Stomach (tissue), 9 donors: Measurements from ENCODE around the gene TRIOBP. TPM values are rescaled to one million over a fixed set of nuclear protein-coding genes. Genes with fewer than 3 reads are reported as not detected.

Experiments used
- DNase-seq, 2 donors: peaks; one replicate each; pipeline versions ENCODE4 v3.0.0 to v3.0.0-alpha.2; 2013 to 2019
- H3K27ac ChIP-seq, 5 donors: fragments of 200-600 bp in 4 of 5; sonication (generic) in 4 of 5; one replicate each; pipeline ENCODE4 v1.5.1; 2013 to 2019; ENCODE audit warnings: mild to moderate bottlenecking in 1 of 5, moderate library complexity in 1 of 5
- H3K27me3 ChIP-seq, 3 donors: fragments of 200-600 bp; sonication (generic); one replicate each; pipeline ENCODE4 v1.5.1; 2017 to 2019; ENCODE audit warnings: mixed run types in 1 of 3
- H3K36me3 ChIP-seq, 4 donors: fragments of 200-600 bp; sonication (generic); 1 replicate in 3 of 4; 2 replicates in 1 of 4; pipeline ENCODE4 v1.5.1; 2016 to 2019
- H3K4me1 ChIP-seq, 4 donors: fragments of 200-600 bp; sonication (generic); one replicate each; pipeline ENCODE4 v1.5.1; 2016 to 2019
- H3K4me3 ChIP-seq, 4 donors: fragments of 200-600 bp; sonication (generic) in 3 of 4; one replicate each; pipeline ENCODE4 v1.5.1; 2016 to 2019; ENCODE audit warnings: mild to moderate bottlenecking in 1 of 4
- H3K9me3 ChIP-seq, 4 donors: fragments of 200-600 bp; sonication (generic); one replicate each; pipeline ENCODE4 v1.5.1; 2016 to 2019
- EP300 ChIP-seq: sonication (generic); formaldehyde crosslinking; IDR thresholded peaks from one replicate; pipeline ENCODE4 v1.6.1; 2017; ENCODE audit warnings: antibody characterized with exemption
- POLR2A ChIP-seq, 4 donors: fragments of 450-650 bp; IDR thresholded peaks; one replicate each; pipeline ENCODE4 v1.6.1; 2016; ENCODE audit warnings: antibody characterized with exemption in 4 of 4, control low read depth in 2 of 4, mild to moderate bottlenecking in 1 of 4, moderate library complexity in 1 of 4
- POLR2AphosphoS5 ChIP-seq, 3 donors: sonication (generic); formaldehyde crosslinking; IDR thresholded peaks; one replicate each; pipeline ENCODE4 v1.6.1; 2016; ENCODE audit warnings: antibody characterized with exemption in 3 of 3
- WGBS, 5 donors: extraction: QIAGEN DNeasy Blood & Tissue Kit in 3 of 5; methylation state at CpG; one replicate each; pipeline versions ENCODE4 v1.1.5 to v1.1.7; 2013 to 2018; 5-methylcytosine and 5-hydroxymethylcytosine counted together
- intact Hi-C: fragments of 100-400 bp; cut with DNase I; formaldehyde crosslinking; loops from one replicate; pipeline ENCODE4 v1.15.1; 2023; ENCODE audit warnings: low total_unique reads
- polyA plus RNA-seq, 3 donors: library from polyadenylated mRNA; stranded (reverse); fragments of 200-250 nt; gene quantifications; one replicate each; pipeline ENCODE4 v1.2.3, GENCODE V29; 2013
- total RNA-seq, 5 donors: library from RNA; depleted of rRNA; stranded (reverse); fragments of >200 nt; gene quantifications; one replicate each; pipeline versions ENCODE4 v1.1.0 to v1.2.3, GENCODE V29; 2014 to 2016
- TF ChIP-seq, protein P1 (sequence below), 7 experiments: fragments of 450-650 bp in 4 of 7; fragments of 200-600 bp in 3 of 7; sonication (generic) in 3 of 7; IDR thresholded peaks; one replicate each; pipeline ENCODE4 v1.5.1; 2016 to 2019; ENCODE audit warnings: antibody characterized with exemption in 7 of 7, control low read depth in 2 of 7, mild to moderate bottlenecking in 1 of 7
- donor health status: healthy with polysubstance abuse.
- donor health status: Bipolar disorder and iron deficiency.
- donor health status: healthy.

Gene TRIOBP
- total and polyA plus RNA-seq, 8 donors: 30.6 to 355 (median 86.1) TPM

DNA sequence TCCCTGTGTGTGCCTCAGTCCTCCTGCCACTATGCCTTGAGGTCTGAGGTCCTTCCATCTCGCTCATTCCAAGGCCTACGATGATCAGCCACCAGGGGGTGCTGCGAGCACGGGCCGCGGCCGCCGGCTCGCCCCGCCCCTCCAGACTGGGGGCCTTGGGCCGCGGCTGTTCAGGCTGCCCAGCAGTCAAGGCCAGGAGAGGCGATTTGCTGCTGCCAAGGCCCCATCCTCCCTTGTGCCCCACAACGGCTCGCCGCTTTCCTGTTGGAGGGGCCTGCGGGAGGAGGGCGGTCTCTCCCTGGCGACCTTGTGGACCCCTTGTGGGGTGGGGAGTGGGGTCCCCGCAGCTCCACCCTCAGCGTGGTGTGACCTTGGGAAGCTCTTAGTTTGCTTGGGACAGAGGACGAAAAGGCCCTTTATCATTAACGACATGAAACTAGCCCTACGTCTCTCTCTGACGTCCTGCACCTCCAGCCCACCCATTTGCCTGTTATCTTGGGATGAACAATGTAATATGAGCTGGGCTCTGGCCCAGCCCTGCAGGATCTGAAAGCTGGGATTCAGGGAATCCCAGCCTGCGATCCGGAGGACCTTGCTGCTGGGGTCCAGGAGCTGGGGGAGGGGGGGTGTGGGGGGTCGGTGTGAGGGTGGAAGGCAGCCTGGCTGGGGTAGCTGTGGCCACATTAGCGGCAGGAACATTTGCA lies 121.0 kb downstream of the TRIOBP start:
- peak; percentile 89 to 94 for DNase-seq
- intact Hi-C loops: loop anchor here (5.0 to 10.0 kb wide), 2 partner anchors 44 to 147 kb away; no protein-coding TSS in a partner anchor
- Histone ChIP-seq H3K27ac (peak overlapping the region in 1 of 5 donors; percentile 53), H3K4me1 (peaks cover 15 to 24% (median 20%) of the 10 kb centered on the region in 4 donors), H3K4me3 (peak overlapping the region; percentile 27 to 54 (median 44)), H3K27me3 (peaks cover 2 to 51% (median 29%) of the 10 kb centered on the region in 3 donors), H3K36me3 (peaks cover 0 to 39% (median 34%) of the 10 kb centered on the region in 4 donors), H3K9me3 (no peaks in the 10 kb centered on the region)
- TF ChIP-seq EP300 (no peak), POLR2A (IDR thresholded peaks at IDR 0.05) (no peak), POLR2AphosphoS5 (IDR thresholded peaks at IDR 0.05) (peak in 1 of 3 donors; percentile 75)
- TF ChIP-seq, protein P1, sequence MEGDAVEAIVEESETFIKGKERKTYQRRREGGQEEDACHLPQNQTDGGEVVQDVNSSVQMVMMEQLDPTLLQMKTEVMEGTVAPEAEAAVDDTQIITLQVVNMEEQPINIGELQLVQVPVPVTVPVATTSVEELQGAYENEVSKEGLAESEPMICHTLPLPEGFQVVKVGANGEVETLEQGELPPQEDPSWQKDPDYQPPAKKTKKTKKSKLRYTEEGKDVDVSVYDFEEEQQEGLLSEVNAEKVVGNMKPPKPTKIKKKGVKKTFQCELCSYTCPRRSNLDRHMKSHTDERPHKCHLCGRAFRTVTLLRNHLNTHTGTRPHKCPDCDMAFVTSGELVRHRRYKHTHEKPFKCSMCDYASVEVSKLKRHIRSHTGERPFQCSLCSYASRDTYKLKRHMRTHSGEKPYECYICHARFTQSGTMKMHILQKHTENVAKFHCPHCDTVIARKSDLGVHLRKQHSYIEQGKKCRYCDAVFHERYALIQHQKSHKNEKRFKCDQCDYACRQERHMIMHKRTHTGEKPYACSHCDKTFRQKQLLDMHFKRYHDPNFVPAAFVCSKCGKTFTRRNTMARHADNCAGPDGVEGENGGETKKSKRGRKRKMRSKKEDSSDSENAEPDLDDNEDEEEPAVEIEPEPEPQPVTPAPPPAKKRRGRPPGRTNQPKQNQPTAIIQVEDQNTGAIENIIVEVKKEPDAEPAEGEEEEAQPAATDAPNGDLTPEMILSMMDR (IDR thresholded peaks at IDR 0.05): peak in 5 of 7 experiments; percentile 88 to 95 (median 94)
- WGBS, 5 donors: 1 to 4% (median 2%) methylated on average over 16 to 29 of the region's 29 CpGs

DNA sequence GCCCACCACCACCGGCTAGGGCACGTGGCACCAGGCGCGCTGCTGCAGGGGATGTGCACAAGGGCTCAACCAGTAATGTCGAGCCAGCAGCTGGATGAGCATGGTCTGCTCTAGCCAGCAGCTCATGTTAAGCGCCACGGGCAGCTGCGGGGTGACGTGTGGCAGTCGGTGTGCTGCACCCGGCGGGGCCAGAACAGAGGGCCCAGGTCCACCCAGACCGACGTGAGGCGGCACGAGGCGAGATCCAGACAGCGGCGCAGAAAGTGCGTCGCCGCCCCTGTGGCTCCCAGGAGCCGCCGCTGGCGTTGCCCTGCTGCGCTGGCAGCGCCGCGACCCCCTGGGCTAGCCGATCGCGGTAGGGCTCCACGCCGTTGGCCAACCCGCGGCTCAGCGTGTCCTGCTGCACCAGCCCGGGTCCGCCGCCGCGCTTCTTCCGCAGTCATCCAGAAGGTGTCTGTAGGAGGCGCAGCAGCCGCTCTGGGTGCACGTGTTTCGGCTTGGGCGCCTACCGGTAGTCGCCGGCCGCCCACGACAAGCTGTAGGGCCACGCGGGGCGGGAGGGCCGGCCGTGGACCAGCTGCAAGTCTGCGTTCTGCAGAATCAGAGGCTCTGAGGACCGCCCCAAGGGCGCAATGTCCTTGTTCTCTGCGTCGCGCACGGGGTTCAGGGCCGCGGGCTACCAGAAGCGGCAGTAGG lies 121.7 kb downstream of the TRIOBP start:
- DNase-seq: peak; percentile 71 to 83
- Histone ChIP-seq H3K9me3 (no peaks in the 10 kb centered on the region), H3K4me1 (peaks cover 15 to 24% (median 20%) of the 10 kb centered on the region in 4 donors), H3K36me3 (peaks cover 0 to 32% (median 28%) of the 10 kb centered on the region in 4 donors), H3K27me3 (peaks cover 6 to 58% (median 36%) of the 10 kb centered on the region in 3 donors), H3K27ac (no peak overlapping the region), H3K4me3 (peak overlapping the region; percentile 27 to 54 (median 44))
- 0 to 6% (median 2%) methylated on average over 25 to 68 of the region's 68 CpGs for WGBS, 5 donors
- TF ChIP-seq EP300 (no peak), POLR2AphosphoS5 (IDR thresholded peaks at IDR 0.05) (no peak)
- TF ChIP-seq, protein P1 (IDR thresholded peaks at IDR 0.05): peak in 3 of 7 experiments; percentile 15 to 31 (median 20)
- intact Hi-C loops: loop anchor here (5.0 to 10.0 kb wide), 2 partner anchors 44 to 146 kb away; no protein-coding TSS in a partner anchor

DNA sequence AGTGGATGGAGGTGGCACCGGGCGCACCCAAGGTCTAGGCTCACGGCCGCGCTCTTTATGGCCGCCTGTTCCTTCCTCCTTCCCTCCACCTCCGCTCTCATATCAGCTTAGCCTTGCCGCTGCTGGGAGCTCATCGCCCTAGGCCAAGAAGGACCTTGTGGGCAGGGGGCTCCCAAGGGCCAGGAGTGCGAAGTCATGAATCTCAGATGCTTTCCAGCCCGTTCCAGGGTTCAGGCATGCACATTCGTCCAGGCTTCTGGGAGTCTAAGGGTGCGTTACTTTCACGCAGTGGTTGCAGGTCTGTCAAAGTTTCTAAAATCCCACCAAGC lies 122.2 kb downstream of the TRIOBP start:
- Histone ChIP-seq H3K36me3 (peaks cover 0 to 27% (median 23%) of the 10 kb centered on the region in 4 donors), H3K27ac (no peak overlapping the region), H3K4me1 (peaks cover 15 to 24% (median 20%) of the 10 kb centered on the region in 4 donors), H3K27me3 (peaks cover 6 to 63% (median 41%) of the 10 kb centered on the region in 3 donors), H3K9me3 (no peaks in the 10 kb centered on the region), H3K4me3 (peak overlapping the region; percentile 27 to 54 (median 44))
- DNase-seq: no peak
- TF ChIP-seq EP300 (no peak), POLR2AphosphoS5 (IDR thresholded peaks at IDR 0.05) (no peak), POLR2A (IDR thresholded peaks at IDR 0.05) (no peak)
- TF ChIP-seq, protein P1 (IDR thresholded peaks at IDR 0.05): no peak
- intact Hi-C loops: loop anchor here (5.0 to 10.0 kb wide), 2 partner anchors 43 to 146 kb away; no protein-coding TSS in a partner anchor
- 18 to 31% (median 23%) methylated on average over 12 to 14 of the region's 14 CpGs for WGBS, 5 donors

DNA sequence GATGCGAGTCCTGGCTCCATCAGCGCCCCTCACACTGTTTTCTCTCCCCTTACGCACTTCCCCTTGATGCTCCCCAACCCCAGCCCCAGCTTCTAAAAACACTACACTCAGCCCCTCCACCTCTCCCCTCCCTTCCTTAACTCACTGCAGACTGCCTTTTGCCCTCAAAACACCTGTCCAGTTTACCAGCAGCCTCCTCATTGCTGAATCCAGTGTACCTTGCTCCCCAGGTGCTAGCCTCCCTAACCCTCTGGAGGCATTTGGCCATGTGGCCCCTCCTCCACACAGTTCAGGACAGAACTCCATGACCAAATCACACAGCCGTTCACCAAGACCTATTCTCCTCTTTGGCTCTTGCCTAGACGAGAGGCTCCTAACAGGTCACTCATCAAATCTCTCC lies 123.5 kb downstream of the TRIOBP start:
- H3K36me3 ChIP-seq: peaks cover 0 to 14% (median 10%) of the 10 kb centered on the region in 4 donors
- WGBS, 5 donors: 86 to 90% (median 89%) methylated on average over 5 of the region's 5 CpGs
- TF ChIP-seq, protein P1 (IDR thresholded peaks at IDR 0.05): no peak
- TF ChIP-seq EP300: no peak
- no peak for TF ChIP-seq POLR2AphosphoS5 (IDR thresholded peaks at IDR 0.05)
- TF ChIP-seq POLR2A (IDR thresholded peaks at IDR 0.05): no peak
- intact Hi-C loops: no loop called here
- no peak overlapping the region for H3K27ac ChIP-seq
- no peaks in the 10 kb centered on the region for H3K9me3 ChIP-seq
- no peak overlapping the region for H3K4me3 ChIP-seq
- DNase-seq: no peak
- peaks cover 6 to 75% (median 48%) of the 10 kb centered on the region in 3 donors for H3K27me3 ChIP-seq
- peaks cover 21 to 36% (median 31%) of the 10 kb centered on the region in 4 donors for H3K4me1 ChIP-seq
